HL-60 (cell line): ENCODE data around the gene ADSS1.
A peak's percentile ranks its signal among the peaks of the same experiment; 100 is the strongest.

Source experiments
- DNase-seq, 2 experiments: peaks; one replicate each; pipeline ENCODE4 v3.0.0-alpha.2; 2010 to 2020; ENCODE audit warnings: low read depth in 1 of 2, low spot score in 1 of 2
- H3K27ac ChIP-seq: fragments of 250-450 bp; sonication (Bioruptor Pico); replicated peaks from 2 replicates; pipeline ENCODE4 v1.5.1; 2020; ENCODE audit warnings: mild to moderate bottlenecking, moderate library complexity
- H3K27me3 ChIP-seq: fragments of 250-450 bp; sonication (Bioruptor Pico); 2 replicates; pipeline ENCODE4 v1.5.1; 2021; ENCODE audit warnings: mild to moderate bottlenecking, moderate library complexity; ENCODE audit not compliant: insufficient read depth, poor library complexity, severe bottlenecking
- H3K4me3 ChIP-seq: replicated peaks from 2 replicates; pipeline ENCODE4 v1.5.1; 2011; ENCODE audit warnings: mild to moderate bottlenecking, control low read depth, low read length; ENCODE audit not compliant: insufficient read depth
- GABPA ChIP-seq: IDR thresholded peaks from 2 replicates; pipeline ENCODE4 v1.6.1; 2012; ENCODE audit warnings: low read depth
- POLR2AphosphoS5 ChIP-seq: IDR thresholded peaks from 2 replicates; pipeline ENCODE4 v1.6.1; 2012; ENCODE audit warnings: low read depth
- SPI1 ChIP-seq: IDR thresholded peaks from 2 replicates; pipeline ENCODE4 v1.6.1; 2012; ENCODE audit warnings: low read depth, mild to moderate bottlenecking, borderline replicate concordance
- long read RNA-seq: library from polyadenylated mRNA; unstranded; transcript quantifications from one replicate; pipeline ENCODE4 v2.0.0, GENCODE V29; 2020
- TF ChIP-seq, protein P1 (sequence below): IDR thresholded peaks from one replicate; pipeline ENCODE4 v1.5.1; 2011; ENCODE audit warnings: low read length, control low read depth, inconsistent platforms; ENCODE audit not compliant: insufficient read depth
- TF ChIP-seq, protein P2 (sequence below): IDR thresholded peaks from 2 replicates; pipeline ENCODE4 v1.6.1; 2012; ENCODE audit warnings: low read depth; ENCODE audit not compliant: insufficient replicate concordance

The ADSS1 gene
- long read RNA-seq, partial matches to known transcripts, result 1 of 2 reads
- long read RNA-seq, other reads (novel, unspliced or antisense), result 1 of 2 reads

DNA sequence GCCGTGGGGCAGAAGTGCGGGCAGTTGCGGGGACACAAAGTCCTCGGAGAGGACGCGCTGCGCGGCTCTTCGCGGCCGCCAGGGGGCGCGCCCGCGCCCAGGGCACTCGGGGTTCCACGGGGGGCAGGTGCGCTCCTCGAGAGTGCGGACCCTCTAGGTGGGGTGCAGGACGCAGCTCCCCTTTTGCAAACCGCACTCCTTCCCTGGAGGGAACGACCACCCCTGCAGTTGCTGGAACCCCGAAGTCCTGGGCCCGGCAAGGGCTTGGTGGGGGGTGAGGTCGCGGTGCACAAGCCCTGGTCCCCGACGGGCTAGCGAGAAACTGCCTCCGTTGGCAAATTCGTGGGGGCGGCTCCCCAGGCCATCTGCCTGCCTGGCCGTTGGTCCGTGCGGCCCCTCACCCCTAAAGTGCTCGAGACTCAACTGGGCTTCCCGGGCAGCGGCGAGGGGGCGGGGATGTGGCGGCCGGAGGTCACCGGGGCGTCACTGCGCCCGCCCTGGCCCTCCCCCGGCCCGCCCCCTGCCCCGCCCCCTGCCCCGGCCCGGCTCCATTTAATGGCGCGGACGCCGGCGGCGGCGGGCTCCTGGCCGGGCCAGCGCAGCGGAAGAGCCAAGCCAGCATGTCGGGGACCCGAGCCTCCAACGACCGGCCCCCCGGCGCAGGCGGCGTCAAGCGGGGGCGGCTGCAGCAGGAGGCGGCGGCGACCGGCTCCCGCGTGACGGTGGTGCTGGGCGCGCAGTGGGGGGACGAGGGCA is at the start of gene ADSS1:
Gene ADSS1, plus strand, starts transcription at position 579 of the 756 bp plus-strand sequence. Its CDS starts 42 bp downstream, at position 621.
- peak; percentile 28 to 40 for DNase-seq
- TF ChIP-seq, protein P1, sequence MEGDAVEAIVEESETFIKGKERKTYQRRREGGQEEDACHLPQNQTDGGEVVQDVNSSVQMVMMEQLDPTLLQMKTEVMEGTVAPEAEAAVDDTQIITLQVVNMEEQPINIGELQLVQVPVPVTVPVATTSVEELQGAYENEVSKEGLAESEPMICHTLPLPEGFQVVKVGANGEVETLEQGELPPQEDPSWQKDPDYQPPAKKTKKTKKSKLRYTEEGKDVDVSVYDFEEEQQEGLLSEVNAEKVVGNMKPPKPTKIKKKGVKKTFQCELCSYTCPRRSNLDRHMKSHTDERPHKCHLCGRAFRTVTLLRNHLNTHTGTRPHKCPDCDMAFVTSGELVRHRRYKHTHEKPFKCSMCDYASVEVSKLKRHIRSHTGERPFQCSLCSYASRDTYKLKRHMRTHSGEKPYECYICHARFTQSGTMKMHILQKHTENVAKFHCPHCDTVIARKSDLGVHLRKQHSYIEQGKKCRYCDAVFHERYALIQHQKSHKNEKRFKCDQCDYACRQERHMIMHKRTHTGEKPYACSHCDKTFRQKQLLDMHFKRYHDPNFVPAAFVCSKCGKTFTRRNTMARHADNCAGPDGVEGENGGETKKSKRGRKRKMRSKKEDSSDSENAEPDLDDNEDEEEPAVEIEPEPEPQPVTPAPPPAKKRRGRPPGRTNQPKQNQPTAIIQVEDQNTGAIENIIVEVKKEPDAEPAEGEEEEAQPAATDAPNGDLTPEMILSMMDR, result peak; percentile 94
- TF ChIP-seq POLR2AphosphoS5 (no peak), GABPA (no peak), SPI1 (no peak)
- TF ChIP-seq, protein P2, sequence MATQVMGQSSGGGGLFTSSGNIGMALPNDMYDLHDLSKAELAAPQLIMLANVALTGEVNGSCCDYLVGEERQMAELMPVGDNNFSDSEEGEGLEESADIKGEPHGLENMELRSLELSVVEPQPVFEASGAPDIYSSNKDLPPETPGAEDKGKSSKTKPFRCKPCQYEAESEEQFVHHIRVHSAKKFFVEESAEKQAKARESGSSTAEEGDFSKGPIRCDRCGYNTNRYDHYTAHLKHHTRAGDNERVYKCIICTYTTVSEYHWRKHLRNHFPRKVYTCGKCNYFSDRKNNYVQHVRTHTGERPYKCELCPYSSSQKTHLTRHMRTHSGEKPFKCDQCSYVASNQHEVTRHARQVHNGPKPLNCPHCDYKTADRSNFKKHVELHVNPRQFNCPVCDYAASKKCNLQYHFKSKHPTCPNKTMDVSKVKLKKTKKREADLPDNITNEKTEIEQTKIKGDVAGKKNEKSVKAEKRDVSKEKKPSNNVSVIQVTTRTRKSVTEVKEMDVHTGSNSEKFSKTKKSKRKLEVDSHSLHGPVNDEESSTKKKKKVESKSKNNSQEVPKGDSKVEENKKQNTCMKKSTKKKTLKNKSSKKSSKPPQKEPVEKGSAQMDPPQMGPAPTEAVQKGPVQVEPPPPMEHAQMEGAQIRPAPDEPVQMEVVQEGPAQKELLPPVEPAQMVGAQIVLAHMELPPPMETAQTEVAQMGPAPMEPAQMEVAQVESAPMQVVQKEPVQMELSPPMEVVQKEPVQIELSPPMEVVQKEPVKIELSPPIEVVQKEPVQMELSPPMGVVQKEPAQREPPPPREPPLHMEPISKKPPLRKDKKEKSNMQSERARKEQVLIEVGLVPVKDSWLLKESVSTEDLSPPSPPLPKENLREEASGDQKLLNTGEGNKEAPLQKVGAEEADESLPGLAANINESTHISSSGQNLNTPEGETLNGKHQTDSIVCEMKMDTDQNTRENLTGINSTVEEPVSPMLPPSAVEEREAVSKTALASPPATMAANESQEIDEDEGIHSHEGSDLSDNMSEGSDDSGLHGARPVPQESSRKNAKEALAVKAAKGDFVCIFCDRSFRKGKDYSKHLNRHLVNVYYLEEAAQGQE, result no peak
- Histone ChIP-seq H3K27ac (no peak within 1 kb of the TSS), H3K4me3 (peak within 1 kb of the TSS; percentile 81), H3K27me3 (peaks cover 28% of the 10 kb centered on the region)

DNA sequence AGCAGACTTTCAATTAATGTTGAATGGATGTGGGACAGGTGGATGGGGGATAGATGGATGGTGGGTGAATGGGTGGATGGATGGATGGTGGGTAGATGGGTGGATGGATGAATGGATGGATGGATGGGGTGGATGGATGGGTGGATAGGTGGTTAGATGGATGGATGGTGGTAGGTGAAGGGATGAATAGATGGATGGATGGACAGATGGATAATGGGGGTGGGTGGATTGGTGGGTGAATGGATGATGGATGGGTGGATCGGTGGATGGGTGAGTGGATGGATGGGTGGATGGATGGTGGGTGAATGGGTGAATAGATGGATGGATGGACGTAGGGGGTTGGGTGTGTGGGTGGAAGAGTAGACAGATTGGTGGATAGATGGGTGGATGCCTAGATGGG is 48.6 kb upstream of the ADSS1 start:
- TF ChIP-seq GABPA, result no peak
- TF ChIP-seq, protein P1, result no peak
- TF ChIP-seq, protein P2, result no peak
- no peak for TF ChIP-seq SPI1
- no peak for TF ChIP-seq POLR2AphosphoS5
- H3K4me3 ChIP-seq, result no peak overlapping the region
- no peak for DNase-seq
- no peak overlapping the region for H3K27ac ChIP-seq
- no peaks in the 10 kb centered on the region for H3K27me3 ChIP-seq

DNA sequence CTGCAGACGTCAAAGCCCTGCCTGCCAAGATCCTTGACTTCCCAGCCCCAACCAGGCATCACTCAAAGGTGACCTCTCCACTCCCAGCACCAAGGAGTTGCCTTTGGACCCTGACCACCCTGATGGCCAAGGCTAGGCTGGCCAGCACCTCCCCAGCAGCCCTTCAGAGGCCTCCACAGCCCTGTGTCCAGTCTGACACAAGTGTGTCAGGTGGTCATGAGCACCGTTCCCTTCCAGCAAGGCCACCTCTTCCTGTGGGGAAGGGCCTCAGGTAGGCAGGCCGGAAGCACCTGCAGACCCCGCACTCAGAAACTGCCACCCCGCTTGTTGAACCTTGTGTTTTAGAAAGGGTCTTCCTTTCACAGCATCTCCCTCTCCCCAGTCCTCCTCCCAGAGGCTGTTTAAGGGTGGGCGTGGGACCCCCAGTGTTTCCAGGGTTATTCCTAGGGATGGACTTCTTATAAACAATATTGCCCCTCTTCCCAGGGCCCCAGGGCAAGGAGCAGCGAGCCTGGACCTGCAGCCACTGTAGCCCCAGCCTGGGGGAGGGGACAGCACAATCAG is 47.8 kb upstream of the ADSS1 start:
- H3K27me3 ChIP-seq, result no peaks in the 10 kb centered on the region
- H3K27ac ChIP-seq, result no peak overlapping the region
- H3K4me3 ChIP-seq, result no peak overlapping the region
- TF ChIP-seq GABPA (no peak), SPI1 (no peak), POLR2AphosphoS5 (no peak)
- TF ChIP-seq, protein P2, result no peak
- TF ChIP-seq, protein P1, result no peak
- DNase-seq, result no peak
